Fibroblast of skin of left biceps (primary cell): ENCODE data around the gene TMEM42.

ENCODE experiments used
- DNase-seq, 2 experiments: peaks; one replicate each; pipeline ENCODE4 v3.0.0-alpha.2; 2013; ENCODE audit warnings: low read depth in 2 of 2

Gene TMEM42

DNA sequence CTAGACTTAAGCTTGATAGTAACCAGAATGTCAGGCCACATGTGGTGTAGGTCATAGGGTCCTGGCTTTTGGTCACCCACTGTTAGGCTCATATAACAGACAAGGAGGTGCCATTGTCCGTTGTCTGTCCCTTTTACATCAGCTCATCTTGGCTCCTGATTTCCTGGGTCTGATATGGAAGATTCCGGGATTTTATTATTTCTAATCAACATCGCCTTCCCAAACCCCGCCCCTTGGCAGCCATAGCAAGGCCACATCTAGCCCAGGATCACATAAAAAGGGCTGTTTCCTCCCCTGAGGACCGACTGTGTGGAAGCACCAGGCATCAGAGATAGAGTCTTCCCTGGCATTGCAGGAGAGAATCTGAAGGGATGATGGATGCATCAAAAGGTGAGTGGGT, 12.6 kb downstream of the TMEM42 start, which contains the start of gene TGM4:
Gene TGM4 (plus strand): TSS at position 301 of the 400 bp plus-strand sequence. CDS start 71 bp downstream, at position 372.
- DNase-seq, result no peak

DNA sequence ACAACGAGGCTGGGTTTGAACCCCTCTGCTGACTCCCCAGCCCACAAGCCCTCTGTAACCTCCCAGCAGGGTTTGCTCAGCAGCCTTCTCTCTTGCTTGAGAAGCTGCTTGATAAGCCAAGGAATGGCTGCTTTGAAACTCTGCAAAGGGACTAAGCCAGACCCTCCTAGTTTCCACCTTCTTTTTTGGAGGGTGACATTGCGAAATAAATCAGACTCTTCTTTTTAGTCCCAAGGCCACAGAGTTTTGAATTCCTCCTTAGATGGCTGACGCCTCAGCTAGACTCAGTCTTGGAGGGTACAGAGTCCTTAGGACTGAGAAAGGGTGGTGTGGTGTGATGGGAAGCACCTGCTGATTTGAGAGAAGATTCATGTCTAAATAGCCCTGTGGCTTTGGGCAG, 13.9 kb downstream of the TMEM42 start:
- DNase-seq, result no peak

DNA sequence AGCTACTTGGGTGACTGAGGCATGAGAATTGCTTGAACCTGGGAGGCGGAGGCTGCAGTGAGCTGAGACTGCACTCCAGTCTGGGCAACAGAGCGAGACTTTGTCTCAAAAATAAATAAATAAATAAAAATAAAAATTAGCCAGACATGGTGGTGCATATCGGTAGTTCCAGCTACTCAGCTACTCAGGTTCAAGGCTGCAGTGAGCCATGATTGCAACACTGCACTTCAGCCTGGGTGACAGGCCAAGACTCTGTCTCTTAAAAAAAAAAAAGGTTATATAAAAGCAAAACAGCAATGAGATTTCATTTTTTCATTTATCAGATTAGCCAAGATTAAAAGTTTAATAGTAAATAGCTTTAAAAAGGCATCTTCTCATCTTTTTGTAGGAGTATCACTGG, 15.6 kb downstream of the TMEM42 start:
- no peak for DNase-seq

DNA sequence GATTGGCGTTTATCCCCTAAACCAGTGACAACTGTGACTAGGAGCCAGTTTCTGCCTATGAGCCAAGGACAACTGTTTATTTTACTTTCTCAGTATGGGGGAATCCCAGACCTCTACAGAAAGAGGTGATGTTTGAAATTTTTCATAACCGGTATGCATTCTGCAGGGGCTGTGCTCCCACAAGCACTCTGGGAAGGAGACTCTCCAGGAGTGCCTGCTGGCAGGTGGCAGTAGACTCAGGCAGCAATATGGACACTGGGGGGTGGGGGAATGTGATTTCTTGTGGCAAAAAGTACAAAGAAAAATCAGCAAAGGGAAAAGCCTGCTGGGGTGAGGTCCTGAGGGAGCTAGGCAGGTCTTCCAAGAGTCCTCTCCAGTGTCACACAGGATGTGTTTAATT, 18.6 kb downstream of the TMEM42 start:
- no peak for DNase-seq

DNA sequence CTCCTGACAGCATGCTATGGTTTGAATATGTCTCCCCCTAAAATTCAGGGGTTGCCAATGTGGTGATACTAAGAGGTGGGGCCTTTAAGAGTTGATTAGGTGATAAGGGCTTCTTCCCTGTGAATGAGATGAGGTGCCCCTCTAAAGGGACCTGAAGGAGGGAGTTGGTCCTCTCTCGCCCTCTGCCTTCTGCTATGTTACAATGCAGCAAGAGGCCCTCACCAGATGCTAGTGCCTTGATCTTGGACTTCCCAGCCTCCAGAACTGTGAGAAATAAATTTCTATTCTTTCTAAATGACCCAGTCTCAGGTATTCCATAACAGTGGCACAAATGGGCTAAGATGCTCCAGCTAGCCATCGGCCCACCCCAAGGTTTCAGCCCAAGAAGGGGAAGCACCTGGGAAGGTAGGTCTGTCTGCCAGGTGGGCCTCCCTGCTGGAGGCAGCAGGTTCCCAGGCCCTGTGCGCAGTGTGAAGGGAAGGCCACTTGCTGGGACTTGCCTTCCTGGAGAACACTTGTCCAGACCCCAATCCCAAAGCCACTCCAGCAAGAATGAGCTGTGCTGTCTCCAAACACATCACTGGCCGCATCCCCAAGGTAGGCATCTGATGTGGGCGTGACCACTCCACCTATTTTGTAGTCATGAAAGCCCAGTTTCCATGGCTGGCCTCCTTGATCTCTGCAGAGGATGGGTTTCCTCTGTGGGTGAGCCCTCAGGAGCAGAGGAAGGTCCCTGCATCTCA, 21.7 kb downstream of the TMEM42 start:
- no peak for DNase-seq

DNA sequence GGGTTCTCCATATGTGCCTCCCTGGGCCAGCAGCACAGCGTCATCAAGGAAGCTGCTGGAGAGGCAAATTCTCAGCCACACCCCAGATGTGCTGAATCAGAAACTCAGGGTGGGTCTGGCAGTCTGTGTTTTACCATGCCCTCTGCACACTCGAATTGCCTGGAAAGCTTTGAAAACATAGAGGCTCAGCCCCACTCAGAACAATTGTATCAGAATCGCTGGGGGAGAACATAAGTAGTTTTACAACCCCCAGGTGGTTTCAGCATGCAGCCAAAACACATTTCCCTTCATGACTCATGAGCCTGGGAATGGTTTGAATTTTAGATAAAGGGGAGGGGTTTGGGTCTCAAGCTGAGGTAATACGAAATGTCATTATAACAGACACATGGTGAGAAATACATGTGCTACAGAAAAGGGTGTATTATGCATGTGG, 22.3 kb downstream of the TMEM42 start:
- DNase-seq, result peak; percentile 95 to 96

DNA sequence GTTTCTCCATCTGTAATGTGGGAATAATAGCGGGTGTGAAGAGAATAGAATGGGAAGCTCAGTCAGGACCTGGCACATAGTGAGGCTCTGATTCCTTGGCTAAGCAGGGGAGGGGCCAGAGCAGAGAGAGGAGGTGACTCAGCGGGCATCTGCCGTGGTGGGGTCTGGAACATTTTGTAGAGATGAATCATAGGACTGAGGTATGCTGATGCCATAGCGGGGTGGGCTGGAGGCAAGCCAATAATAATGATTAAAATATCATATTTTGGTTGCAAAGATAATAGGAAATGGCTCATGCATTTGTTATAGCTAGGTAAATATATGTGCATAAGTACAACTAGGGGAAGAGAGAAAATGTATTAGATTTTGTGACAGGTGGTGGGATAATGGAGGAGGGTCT, 23.9 kb downstream of the TMEM42 start:
- DNase-seq, result peak; percentile 75 to 83

DNA sequence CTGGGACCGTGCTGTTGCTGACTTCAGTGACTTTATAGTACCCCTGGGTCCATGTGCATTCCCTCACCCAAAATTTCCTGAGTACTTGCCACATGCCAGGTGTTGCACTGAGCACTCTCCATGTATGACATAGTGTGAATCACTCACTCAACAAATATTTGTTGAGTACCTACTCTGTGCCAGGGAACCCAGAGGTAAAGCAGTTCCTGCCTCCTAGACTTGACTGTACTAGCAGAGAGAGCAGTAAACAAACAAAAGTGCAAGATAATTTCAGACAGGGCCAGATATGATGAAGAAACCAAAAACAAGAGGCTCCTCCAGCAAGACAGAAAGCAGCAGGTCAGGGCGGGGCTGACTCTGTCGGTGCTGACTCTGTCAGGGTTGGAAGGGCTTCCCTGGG, 24.8 kb downstream of the TMEM42 start:
- DNase-seq, result no peak

DNA sequence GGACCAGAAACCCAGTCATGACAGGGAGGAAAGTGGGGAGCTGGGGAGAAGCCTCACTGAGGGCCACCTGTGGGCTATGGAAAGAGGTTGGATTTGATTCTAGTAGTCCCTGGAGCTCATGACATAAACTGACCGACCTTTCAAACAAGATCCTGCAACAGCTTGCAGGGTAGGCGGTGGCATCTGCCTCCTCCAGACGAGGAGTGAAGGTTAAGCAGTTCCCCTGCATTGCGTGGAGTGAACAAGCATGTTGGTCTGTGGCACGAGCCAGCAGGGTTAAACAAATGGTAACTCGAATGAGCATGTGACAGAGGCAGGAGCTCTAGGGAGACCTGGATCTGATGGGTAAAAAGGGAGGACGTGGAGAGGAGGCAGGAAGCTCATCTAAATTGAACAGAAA, 25.4 kb downstream of the TMEM42 start:
- no peak for DNase-seq

DNA sequence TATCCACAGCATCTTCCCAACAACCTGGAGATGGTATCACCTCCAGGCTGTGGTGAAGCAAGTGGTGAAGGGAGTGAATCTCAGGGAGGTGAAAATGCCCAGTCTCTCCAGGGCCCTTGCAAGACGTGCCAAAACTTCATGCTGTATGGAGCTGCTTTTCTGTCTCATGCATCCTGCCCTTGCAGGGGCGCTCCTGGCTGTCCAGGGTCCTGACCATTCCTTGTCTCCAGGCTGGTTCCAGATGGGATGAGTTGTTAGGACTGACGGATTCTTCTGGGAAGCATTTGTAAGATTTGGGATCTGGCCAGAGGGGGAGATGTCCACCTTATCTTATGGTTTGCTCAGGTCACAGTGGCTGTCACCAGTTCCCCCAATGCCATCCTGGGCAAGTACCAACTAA, 28.5 kb downstream of the TMEM42 start:
- no peak for DNase-seq

DNA sequence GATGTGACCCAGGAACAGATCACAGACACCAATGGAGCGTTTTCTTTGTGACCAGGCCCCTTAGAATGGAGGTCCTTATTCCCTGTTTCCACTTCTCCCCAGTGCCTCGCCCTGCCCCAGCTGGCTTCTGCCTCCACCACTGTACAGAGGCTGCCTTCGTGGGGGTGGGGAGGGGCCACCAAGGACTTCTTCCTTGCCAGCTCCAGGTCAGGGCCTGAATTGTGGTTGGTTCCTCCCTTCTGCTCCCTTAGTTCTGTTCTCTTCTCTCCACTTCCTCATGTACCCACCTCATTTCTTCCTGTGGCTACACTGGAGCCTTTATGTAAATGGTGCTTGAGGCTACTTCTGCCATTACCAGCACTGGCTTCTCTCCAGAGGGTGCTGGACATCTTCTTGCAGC, 29.1 kb downstream of the TMEM42 start:
- DNase-seq, result no peak

DNA sequence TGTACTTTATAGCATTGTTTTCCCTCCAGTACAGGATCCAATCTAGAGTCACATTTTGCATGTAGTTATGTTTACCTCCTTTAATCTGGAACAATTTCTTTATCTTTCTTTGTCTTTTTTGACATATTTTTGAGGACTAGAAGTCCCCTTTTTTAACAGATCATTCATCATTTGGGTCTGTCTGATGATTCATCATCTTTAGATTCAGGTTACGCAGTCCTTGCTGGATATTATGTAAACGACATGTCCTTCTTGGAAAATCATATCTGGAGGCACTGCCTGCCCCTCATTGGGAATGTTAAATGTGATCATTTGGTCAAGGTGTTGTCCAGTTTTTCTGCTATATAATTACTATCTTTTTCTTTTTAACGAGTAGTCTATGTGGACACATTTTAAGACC, 31.0 kb downstream of the TMEM42 start:
- DNase-seq, result no peak

DNA sequence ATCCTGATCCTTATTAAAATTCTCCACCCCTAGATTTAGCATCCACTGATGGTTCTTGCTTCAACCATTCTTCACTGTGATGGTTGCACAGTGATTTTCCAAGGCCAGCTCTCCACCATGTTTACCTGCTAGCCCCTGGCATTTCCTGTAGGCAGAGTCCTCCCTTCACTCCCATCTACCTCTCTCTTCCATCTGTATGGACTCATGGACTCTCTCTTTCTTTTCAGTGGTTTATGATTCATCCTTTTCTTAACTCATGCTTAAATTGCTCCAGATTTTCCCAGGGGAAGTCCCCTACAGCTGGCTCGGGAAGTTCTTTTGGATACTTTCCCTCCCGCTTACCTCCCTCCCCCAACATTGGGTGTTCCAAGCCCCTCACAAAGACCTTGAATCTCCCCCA, 31.4 kb downstream of the TMEM42 start:
- DNase-seq, result peak; percentile 30 to 36

DNA sequence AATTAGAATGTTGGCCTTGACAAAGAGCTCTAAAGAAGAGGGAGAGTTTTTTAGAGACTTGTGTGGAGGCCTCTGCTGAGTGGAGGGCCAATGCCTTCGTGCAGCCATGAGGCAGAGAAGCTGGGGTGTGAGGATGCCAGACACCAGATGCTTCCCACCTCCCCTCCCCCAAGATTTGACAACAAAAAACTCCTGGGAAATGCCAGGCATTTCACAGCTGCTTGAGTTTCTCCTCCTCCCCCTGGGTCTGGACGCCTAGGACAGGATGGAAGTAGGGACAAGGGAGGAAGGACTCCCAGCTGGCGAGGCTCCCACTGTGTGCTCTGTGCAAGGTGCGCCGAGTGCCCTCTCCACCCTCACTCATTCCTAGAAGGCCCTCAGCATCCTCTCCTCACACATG, 32.8 kb downstream of the TMEM42 start:
- DNase-seq, result no peak

DNA sequence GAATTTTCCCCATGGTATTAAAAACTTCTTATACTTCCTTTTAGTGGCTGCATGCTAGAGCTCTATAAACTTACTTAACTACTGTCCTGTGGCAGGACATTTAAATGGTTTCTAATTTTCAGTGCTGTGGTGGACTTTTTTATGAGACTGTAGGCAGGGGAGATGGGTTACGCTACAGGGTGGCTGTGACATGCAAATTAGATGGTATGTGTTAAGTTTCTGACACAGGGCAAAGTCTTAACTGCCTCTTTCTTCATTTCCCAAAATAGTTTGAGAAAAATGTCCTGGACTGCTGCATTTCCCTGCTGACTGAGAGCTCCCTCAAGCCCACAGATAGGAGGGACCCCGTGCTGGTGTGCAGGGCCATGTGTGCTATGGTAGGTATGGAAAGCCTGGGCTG, 34.7 kb downstream of the TMEM42 start:
- DNase-seq, result no peak

DNA sequence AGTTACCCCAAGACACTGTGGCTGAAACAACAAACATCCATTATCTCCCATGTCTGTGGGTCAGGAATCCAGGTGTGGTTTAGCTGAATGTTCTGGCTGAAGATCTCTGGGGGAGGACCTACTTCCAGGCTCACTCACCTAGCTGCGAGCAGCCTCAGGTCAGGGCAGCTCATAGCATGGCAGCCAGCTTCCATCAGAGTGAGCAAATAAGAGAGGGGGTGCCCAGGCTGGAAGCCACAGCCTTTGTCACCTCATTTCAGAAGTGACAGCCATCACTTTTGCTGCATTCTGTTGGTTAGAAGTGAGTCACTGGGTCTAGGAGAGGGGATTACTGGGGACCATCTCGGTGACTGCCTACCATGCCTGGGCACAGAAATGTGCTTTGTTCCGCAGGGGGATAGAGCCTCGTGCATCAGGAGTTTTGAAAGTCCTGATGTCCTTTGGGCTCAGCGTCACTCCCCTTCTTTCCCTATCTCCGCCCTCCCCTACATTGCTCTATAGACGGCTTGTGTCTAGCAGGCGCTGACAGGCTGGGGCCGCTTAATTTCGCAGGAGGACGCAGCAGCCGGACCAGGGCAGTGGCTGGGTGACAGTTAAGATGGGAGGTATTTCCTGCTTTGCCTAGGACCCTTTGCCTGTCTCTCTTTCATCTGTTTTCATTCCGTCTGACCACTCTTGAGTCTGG, 38.1 kb downstream of the TMEM42 start:
- DNase-seq, result no peak

DNA sequence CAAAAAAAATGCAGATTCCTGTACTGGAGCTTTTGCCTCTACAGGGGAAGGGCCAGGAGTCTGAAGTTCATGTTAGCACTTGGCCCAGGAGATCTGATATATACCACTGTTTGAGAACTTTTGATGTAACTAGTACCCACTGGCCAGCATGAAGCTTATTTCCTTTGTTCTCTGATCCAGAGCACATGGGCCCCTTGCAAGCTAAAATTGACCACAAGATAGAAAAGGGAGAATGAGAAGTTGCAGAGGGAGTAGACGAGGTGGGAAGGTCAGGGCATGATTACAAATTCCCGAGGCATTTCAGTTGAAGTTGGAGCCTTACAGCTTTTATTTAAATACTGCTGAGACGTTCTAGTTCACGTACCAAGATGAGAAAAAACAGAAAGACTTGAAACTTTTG, 40.9 kb downstream of the TMEM42 start:
- DNase-seq, result no peak

DNA sequence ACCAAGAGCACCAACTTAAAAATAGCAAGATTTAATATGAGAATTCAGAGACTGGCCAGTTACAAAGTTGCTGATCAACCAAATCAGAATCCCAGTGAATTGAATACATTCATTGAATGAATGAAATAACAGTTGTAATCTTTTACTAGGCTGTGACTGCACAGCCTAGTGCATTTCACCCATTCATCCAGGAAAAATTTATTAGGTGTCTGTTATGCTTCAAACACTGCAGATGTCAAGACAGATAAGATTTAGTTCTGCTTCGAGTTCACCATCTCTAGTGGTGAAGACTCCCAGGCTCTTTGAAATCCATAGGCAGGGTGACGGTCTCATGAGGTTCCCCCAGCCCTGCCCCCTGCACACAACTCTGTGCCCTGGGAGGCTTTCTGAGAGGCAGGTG, 41.6 kb downstream of the TMEM42 start:
- no peak for DNase-seq

DNA sequence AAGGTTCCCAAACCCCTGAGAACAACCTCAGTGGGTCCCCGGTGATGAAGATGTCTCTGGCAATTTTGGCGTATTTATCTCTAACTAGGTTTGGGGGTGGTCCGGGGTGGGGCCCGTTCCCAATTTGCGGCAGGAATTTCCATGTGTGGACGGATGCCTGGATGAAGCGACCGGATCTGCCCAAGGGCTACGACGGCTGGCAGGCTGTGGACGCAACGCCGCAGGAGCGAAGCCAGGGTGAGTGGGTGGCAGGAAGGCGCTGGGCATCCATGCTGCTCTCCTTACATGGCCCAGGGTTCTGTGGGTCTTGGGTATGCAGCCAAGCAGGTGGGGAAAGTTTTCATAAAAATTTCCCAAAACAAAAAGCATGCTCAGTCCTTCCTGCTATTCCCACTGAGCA, 42.0 kb downstream of the TMEM42 start:
- DNase-seq, result no peak

DNA sequence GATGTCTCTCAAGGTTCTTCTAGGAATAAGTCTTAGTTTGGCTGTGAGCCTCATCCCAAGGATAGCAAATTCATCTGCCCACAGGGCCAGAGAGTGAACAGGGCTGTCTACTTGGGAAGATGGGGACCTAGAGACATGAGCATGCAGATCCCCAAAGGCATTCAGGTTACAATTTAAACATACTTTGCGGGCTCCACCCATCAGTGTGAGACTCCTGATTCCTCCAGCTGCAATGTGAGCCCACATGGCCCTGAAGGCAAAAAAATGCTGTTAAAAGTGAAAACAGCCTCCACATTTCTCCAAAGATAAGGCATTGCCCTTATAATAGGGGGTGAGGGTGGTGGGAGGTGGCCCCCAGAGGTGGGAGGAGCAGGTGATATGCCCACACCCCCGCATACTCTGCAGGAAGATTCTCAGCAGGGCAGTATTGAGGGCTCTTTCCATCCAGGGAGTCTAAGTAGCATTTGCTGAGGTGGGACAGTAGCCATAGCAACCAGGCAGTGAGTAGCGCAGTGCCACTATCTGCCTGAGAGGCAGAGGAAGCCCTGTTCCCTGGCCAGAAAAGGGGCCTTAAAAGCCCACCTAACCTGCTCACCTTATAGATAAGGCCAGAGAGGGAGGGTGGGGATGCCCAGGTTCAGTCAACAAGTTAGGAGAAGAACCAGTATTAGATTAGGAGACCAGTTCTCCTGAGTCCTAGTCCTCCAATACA, 43.9 kb downstream of the TMEM42 start:
- DNase-seq, result no peak

DNA sequence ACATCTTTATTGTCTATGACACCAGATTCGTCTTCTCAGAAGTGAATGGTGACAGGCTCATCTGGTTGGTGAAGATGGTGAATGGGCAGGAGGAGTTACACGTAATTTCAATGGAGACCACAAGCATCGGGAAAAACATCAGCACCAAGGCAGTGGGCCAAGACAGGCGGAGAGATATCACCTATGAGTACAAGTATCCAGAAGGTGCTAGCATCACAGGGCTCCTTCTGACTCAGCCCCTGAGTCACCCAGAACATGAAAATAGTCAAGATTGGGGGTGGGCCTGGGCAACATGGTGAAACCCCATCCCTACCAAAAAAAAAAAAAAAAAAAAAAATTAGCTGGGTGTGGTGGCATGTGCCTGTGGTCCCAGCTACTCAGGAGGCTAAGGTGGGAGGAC, 45.3 kb downstream of the TMEM42 start:
- no peak for DNase-seq

DNA sequence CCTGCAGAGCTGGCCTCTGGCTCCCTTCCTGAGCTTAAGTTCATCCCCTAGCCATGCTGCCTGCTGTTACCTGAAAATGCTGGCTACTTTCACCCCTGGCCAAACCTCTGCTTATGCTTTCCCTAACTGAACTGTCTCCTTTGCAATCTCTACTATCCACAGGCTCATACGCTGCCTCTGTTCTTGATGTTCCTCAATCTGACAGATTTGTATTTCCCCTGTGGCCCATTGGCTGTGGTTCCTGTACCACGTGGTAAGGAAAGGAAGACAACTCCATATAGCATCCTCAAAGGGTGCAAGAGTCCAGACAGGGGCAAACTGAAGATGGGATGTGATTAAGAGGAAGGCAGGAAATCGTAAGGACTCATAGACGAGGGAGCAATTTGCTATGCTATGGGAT, 45.9 kb downstream of the TMEM42 start:
- DNase-seq, result no peak

DNA sequence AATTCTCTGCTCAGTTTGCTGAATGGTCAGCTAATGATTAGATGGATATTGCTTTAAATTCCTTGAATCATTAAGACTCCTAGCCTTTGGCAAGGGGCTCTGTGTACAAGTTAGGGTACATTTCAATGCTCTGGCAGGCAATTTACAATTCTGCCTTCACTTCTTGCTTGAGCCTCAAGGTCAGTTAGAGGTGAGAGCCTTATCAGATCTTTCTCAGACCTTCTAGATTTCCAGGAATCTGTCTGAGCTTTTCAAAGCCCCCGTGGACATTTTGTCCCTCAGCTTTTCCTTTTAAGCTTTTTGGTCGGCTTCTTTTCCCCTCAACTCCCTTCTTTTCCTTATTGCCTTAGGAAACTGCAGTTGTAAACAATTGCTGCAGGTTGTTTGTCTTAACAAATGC, 47.4 kb downstream of the TMEM42 start:
- no peak for DNase-seq
